ENCODE data around the gene VTI1A.
"Not testable (repeated sequence)": the region's sequence is repeated elsewhere in the genome, so short reads cannot be mapped to it uniquely, and the experiment has no call there.

Gene VTI1A

GRCh38 chr10:112507046-112507445 lies 60.0 kb downstream of the VTI1A start:
- no peak for DNase-seq (ENCODE audit: low read depth)

GRCh38 chr10:112507988-112508387 lies 61.0 kb downstream of the VTI1A start:
- no peak for DNase-seq (ENCODE audit: low read depth)

DNA sequence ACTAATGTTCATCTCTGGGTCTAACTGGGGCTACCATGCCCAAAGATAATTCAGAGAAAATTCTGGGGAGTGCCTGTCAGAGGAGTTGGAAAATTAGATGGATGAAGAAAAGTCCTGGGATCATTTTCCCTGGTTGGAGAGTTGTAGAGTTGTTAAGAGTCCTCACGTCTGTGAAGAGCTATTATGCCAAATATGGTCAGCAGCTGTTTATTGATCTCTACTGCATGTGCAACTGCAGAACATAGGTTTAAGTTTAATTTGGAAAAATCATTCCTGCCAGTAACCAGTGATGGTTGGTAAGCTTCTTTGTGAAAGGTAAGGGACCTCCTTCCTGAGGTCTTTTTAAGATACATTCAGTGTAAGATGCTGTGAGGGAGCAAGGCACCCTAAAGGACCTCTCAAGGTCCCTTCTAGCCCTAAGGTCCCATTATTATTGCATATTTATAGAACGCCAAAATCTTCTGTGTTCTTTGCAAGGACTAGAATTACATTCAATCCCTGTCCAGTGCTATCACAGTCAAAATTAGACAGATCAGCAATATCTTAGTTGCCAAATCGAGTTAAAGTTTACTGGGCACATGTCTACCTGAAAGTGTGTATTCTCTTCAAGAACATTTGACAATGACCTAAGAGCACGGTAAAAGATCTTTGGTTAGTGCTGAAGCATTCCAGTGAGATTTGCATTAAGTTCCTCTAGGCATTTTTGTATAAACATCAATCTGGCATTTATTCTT lies 62.7 kb downstream of the VTI1A start:
- DNase-seq (ENCODE audit: low read depth) = no peak

GRCh38 chr10:112510384-112510783 lies 63.4 kb downstream of the VTI1A start:
- DNase-seq (ENCODE audit: low read depth) = no peak

DNA sequence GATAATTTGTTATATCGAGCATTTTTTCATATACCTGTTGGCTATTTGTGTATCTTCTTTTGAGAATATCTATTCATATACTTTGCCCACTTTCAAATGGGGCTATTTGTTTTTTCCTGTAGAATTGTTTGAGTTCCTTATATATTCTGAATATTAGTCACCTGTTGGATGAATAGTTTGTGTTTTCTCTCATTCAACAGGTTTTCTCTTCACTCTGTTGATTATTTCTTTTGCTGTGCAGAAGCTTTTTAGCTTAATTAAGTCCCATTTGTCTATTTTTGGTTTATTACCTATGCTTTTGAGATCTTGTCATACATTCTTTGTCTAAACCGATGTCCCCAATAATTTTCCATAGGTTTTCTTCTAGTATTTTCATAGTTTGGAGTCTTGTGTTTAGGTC lies 65.3 kb downstream of the VTI1A start:
- no peak for DNase-seq (ENCODE audit: low read depth)

- DNase-seq (ENCODE audit: low read depth) = no peak
Measured at GRCh38 chr10:112515126-112515525, 68.1 kb downstream of the VTI1A start.

DNA sequence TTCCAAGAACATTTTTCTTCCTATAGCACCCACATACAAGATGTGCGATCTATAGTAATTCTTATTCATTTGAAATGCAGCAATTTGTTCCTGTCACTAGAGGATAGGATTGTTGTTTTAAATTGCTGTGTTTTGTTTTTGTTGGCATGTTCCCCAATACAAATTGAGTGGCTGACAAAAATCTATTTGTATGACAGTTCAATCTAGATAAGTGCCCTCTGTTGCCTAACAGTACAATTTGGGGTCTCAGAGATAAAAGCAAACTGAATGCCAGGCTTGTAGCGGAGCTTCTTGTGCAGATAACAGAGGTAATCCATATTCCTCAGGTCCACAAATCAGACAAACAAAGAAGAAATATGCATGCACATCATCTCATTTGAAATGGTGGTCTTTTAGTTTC lies 68.8 kb downstream of the VTI1A start:
- no peak for DNase-seq (ENCODE audit: low read depth)

GRCh38 chr10:112517451-112517862 lies 70.4 kb downstream of the VTI1A start:
- no peak for DNase-seq (ENCODE audit: low read depth)

GRCh38 chr10:112519133-112519761 lies 72.2 kb downstream of the VTI1A start:
- DNase-seq (ENCODE audit: low read depth) = no peak

DNA sequence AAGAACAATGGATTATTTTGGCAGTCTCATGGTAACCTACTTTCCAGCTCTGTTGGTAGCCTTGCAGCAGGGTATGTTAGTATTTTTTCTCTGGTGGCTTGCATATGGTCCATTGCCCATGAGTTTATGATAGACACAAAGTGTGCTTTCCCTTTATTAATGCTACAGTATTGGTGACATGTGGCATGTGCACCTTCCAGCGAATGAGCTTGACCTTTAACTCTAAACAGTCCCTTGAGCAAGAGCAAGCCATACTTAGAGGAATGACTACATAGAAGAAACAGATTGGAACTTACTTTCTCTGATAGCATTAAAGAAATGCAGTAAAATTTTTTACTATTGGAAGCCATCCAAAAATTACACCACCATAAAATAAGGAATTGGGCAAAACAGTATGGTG lies 73.9 kb downstream of the VTI1A start:
- no peak for DNase-seq (ENCODE audit: low read depth)

DNA sequence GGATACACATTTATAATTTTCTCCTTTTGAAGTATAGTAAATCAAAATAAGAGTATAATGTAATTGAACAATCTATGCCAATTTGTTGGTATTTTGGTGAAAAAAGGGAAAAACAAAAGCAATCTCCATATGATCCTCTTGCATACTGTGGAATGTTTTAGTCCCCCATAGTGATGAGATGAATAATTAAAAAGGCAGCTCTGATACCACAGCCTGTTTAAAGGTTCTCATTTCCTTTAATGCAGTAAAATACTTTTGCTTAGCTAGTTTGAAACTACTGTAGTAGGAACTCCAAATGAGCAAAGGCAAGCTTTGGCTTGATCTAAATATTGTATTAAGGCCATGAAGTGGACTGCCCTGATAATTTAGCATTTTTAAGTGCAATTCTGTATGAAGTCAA lies 77.6 kb downstream of the VTI1A start:
- no peak for DNase-seq (ENCODE audit: low read depth)

DNA sequence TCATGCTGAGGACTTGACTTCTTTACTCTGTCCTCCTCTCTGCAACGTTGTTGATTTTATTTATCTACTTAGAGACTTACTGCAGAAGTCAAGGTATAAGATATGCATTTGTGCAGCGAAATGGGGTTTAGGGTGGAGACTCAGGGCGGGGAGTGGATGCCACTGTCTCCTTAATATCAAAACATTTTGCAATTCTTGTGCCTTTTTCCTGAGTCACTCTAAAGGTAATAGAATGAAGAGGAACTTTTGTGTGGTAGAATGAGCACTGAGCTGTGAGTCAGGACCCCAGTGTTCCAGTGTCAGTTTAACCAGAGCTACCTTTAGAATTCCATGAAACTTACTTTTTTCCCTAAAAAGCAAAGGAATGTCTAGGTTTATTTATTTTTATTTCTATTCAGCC lies 78.2 kb downstream of the VTI1A start:
- DNase-seq (ENCODE audit: low read depth) = no peak

- DNase-seq (ENCODE audit: low read depth) = no peak
Measured at GRCh38 chr10:112526139-112526538, 79.1 kb downstream of the VTI1A start.

DNA sequence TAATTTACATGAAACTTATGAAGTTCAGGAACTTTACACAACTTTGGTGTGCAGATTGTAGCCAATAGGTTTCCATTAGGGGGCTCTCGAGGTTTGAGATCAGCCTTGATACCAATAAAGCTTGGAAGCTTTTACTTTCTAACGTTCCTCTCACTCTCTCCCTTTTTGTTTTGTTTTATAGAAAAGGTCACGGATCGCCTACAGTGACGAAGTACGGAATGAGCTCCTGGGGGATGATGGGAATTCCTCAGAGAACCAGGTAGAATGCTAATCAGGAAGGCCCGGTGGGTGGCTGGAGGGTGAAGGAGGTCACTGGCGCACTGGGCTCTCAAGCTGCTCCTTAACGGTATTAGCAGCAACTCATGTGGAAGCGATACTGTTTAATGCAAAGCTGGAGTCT lies 79.9 kb downstream of the VTI1A start:
- DNase-seq (ENCODE audit: low read depth) = no peak

GRCh38 chr10:112528235-112528634 lies 81.2 kb downstream of the VTI1A start:
- no peak for DNase-seq (ENCODE audit: low read depth)

GRCh38 chr10:112531421-112531820 lies 84.4 kb downstream of the VTI1A start:
- DNase-seq (ENCODE audit: low read depth) = no peak

GRCh38 chr10:112532189-112532588 lies 85.2 kb downstream of the VTI1A start:
- no peak for DNase-seq (ENCODE audit: low read depth)

DNA sequence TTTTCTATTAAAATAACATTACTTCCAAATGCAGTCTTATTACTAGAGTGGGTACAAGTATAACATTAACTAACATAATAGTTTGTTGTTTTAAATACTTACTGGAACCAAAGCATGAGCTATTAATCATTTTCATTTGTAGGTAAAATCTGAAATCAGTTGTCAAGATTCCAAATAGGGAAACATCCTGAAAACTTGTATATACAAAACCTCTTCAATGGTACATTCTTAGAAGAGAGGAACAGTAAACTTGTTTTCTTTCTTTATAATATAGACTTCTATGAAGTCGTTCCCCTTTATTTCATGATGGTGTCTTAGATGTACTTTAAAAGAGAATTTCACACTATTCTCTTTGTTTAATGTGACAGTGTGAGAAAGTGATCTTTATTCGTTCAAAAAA lies 85.9 kb downstream of the VTI1A start:
- no peak for DNase-seq (ENCODE audit: low read depth)

DNA sequence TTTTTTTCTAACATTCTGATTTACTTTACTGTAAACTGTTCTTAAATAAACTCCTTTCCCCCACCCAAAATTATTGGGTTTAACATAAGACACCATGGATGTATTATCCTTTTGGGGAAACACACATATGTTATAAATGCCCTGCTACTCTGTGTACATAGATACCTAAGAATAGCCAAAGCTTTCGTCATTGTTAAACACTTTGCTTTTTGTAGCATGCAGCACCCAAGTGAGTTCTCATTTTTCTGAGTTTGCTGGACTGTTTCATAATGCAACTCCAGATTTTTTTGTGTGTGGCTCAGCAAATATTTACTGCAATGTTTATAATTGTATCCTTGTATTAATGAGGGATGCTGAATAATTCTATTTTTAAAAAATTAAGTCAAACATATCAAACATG lies 86.9 kb downstream of the VTI1A start:
- DNase-seq (ENCODE audit: low read depth) = no peak

DNA sequence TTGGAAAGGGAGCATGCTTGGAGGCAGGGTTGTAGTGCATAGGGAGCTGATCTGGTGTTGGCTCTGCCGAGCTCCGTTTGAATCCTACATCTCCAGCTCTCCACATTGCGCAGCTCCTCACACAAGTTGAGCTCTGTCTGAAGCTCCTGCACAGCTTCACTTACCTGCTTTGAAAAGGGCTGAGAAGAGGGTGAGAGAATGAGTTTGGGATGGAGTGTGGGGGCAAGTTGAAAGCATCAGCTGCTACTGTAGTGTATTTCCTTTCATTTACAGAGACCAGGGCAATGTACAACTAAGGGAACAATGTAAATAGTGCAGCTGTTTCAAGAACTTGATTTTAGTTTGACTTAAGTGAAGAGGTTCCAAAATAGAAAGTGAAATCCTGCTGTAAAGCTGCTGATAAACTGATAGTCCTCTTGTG lies 88.5 kb downstream of the VTI1A start:
- no peak for DNase-seq (ENCODE audit: low read depth)

DNA sequence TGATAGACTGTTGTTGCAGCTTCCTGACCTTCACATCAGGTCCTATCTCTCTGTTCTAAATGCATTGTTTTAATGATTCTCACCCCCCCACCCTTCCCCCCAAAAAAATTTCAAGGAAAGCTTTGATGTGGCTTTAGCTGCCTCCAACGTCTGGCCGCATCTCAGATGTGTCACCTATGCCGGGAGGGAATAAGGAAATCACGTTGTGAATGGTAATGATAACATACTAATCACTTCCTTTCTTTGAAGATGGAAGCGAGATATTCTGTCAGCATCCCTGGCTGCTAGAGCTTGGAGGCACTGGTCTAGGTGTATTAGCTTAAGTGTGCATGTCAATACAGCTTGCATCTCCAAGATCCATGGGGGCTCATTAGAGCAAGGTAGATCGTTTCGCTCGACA lies 89.6 kb downstream of the VTI1A start:
- DNase-seq (ENCODE audit: low read depth) = no peak

DNA sequence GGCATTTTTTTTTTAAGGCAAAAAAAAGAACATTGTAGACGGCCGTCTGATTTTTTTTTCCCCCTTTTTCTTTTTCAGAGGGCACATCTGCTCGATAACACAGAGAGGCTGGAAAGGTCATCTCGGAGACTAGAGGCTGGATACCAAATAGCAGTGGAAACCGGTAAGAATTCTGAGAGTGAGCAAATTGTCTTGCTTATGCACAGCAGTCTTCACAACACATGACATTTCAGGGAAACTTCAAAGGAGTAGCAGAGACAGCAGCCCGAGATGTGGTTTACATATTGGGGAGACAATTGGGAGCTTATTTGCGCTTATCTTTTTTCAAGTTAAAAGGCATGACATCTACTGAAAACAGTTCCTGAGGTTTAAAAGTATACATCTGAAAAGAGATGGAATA lies 91.2 kb downstream of the VTI1A start:
- no peak for DNase-seq (ENCODE audit: low read depth)

DNA sequence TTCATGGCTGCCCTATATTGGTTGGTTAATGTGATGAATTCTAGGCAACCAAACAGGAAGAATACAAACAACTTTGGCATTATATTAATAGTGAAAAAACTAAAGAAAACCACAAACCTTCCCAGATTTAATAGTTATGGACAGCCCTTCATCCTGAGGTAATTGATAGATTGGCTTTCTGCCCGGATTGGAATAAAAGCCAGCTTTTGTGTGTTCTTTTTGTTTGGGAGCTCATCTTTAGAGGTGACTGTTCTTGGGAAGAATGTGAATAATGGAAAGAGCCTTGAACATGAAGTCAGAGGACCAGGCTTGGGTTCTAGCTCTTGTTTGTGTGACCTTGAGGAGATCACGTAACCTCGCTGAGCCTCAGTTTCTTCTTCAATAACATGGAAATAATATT lies 92.3 kb downstream of the VTI1A start:
- DNase-seq (ENCODE audit: low read depth) = no peak

DNA sequence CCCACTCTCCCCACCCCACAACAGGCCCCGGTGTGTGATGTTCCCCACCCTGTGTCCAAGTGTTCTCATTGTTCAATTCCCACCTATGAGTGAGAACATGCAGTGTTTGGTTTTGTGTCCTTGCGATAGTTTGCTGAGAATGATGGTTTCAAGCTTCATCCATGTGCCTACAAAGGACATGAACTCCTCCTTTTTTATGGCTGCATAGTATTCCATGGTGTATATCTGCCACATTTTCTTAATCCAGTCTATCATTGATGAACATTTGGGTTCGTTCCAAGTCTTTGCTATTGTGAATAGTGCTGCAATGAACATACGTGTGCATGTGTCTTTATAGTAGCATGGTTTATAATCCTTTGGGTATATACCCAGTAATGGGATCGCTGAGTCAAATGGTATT lies 95.8 kb downstream of the VTI1A start:
- not testable (repeated sequence) for DNase-seq (ENCODE audit: low read depth)

Data from activated T-helper 9 cell treated with anti-CD3 and anti-CD28 coated beads, Interleukin-2, amount 50 U/mL, for 16 hours (primary cell).